Activated CD8-positive, alpha-beta T cell treated with anti-CD3 and anti-CD28 coated beads, Interleukin-2, amount 10 ng/mL, durations not matched to agents 7 days and 5 days (primary cell): ENCODE data around the gene PCP2. TPM values are rescaled to one million over a fixed set of nuclear protein-coding genes. Genes with fewer than 3 reads are reported as not detected.

Experiments used
- ATAC-seq: fragments of 150-1000 bp; cut with Tn5 transposase; one replicate; pipeline ENCODE4 v1.10.0; 2021; ENCODE audit warnings: moderate library complexity
- CTCF ChIA-PET: fragments of 350-600 bp; sonication (Branson Sonifier 250); formaldehyde crosslinking; loops from one replicate; lab custom pipeline; 2021; ENCODE audit warnings: antibody characterized with exemption; lab: Charles Lee
- POLR2A ChIA-PET: fragments of 350-600 bp; sonication (Branson Sonifier 250); formaldehyde crosslinking; loops from one replicate; lab custom pipeline; 2021; ENCODE audit warnings: antibody characterized with exemption; lab: Charles Lee
- DNase-seq: peaks from one replicate; pipeline ENCODE4 v3.0.0-alpha.2; 2020
- H3K27ac Mint-ChIP-seq: one replicate; pipeline ENCODE4 v1.8.0; 2021; ENCODE audit warnings: mild to moderate bottlenecking, mixed read lengths
- H3K27me3 Mint-ChIP-seq: one replicate; pipeline ENCODE4 v1.8.0; 2021; ENCODE audit warnings: low read depth, mixed read lengths
- H3K36me3 Mint-ChIP-seq: one replicate; pipeline ENCODE4 v1.8.0; 2021; ENCODE audit warnings: low read depth, mixed read lengths
- H3K4me1 Mint-ChIP-seq: one replicate; pipeline ENCODE4 v1.8.0; 2021; ENCODE audit warnings: low read depth, mixed read lengths
- H3K4me3 Mint-ChIP-seq: one replicate; pipeline ENCODE4 v1.8.0; 2021; ENCODE audit warnings: mild to moderate bottlenecking, mixed read lengths
- H3K9me3 Mint-ChIP-seq: one replicate; pipeline ENCODE4 v1.8.0; 2022; ENCODE audit warnings: mixed read lengths; ENCODE audit not compliant: insufficient read depth
- total RNA-seq, 2 experiments: library from RNA; stranded (reverse); gene quantifications; one replicate each; pipeline ENCODE4 v1.2.3, GENCODE V29; 2021

Gene PCP2
- total RNA-seq, 2 experiments from 2014 or later: 0.63 to 1.0 TPM

DNA sequence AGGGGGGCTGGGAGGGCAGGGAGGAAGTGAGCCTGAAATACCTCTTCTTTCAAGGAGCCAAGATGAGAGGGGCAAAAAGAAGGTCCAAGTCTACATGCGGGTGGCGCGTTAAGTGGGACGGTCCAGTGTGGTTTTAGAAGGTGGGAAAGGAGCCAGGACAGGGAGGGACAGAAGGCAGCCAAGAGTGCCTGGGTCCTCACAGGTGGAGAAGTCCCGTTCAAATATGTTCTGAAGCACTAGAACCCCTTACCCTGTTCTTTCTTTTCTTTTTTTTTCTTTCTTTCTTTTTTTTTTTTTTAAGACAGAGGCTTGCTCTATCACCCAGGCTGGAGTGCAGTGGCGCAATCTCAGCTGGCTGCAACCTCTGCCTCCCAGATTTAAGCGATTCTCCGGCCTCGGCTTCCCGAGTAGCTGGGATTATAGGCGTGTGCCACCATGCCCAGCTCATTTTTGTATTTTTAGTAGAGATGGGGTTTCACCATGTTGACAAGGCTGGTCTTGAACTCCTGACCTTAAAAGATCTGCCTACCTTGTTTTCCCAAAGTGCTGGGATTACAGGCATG lies 30.5 kb downstream of the PCP2 start:
- DNase-seq: no peak
- ChIA-PET POLR2A (no interaction called here), CTCF (no interaction called here)
- H3K27ac Mint-ChIP-seq: no peak overlapping the region
- ATAC-seq: no peak
- H3K9me3 Mint-ChIP-seq: no peaks in the 10 kb centered on the region
- peaks cover 12% of the 10 kb centered on the region for H3K27me3 Mint-ChIP-seq
- H3K36me3 Mint-ChIP-seq: no peaks in the 10 kb centered on the region
- H3K4me1 Mint-ChIP-seq: peaks cover 7% of the 10 kb centered on the region
- H3K4me3 Mint-ChIP-seq: no peak overlapping the region

DNA sequence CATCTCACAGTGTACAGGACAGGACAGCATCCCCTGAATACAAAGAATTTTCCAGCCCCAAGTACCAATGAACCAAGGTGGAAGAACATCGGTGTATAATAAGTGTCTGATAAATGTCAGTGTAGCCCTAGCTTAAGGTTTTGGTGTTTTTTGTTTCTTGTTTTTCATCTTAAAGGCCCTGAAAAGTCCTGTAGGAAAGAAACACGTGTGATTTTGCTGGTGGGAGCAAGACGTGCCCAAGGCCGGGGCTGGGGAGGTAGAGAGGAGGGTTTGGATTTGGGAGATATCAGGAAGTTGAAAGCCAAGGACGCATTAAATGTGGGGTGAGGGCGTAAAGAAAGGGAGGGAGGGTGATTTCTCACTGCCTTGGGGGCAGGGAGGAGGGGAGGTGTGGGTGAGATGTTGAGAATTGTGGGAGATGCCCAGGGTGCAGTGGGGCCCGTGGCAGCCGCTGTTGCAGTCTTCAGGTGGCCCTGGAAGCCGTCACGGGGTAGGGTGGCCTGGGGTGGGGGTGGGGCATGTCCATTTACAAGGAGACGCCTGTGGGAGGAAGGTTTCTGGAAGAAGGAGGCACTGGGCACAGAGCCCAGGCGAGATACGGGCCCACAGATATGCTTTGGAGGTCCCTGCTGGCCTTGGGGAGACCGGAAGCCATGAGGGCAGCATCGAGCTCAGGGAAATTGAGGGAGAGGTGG lies 31.1 kb downstream of the PCP2 start:
- peaks cover 19% of the 10 kb centered on the region for H3K27me3 Mint-ChIP-seq
- POLR2A ChIA-PET: no interaction called here
- H3K4me1 Mint-ChIP-seq: peaks cover 7% of the 10 kb centered on the region
- DNase-seq: no peak
- no peaks in the 10 kb centered on the region for H3K9me3 Mint-ChIP-seq
- H3K27ac Mint-ChIP-seq: no peak overlapping the region
- no peaks in the 10 kb centered on the region for H3K36me3 Mint-ChIP-seq
- H3K4me3 Mint-ChIP-seq: no peak overlapping the region
- ATAC-seq: no peak
- CTCF ChIA-PET: no interaction called here

DNA sequence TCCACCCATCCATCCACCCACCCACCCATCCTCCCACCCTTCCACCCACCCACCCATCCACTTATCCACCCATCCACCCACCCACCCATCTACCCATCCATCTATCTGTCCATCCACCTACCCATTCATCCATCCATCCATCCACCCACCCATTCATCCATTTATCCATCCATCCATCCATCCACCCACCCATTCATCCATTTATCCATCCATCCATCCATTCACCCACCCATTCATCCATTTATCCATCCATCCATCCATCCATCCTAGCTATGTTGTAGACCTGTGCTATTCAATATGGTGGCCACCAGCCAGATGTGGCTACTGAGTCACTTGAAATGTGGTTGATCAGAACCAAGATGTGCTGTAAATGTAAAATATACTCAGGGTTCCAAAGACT lies 32.8 kb downstream of the PCP2 start:
- ATAC-seq: no peak
- ChIA-PET CTCF (no interaction called here), POLR2A (no interaction called here)
- no peak overlapping the region for H3K27ac Mint-ChIP-seq
- no peak overlapping the region for H3K4me3 Mint-ChIP-seq
- H3K36me3 Mint-ChIP-seq: no peaks in the 10 kb centered on the region
- no peaks in the 10 kb centered on the region for H3K4me1 Mint-ChIP-seq
- no peaks in the 10 kb centered on the region for H3K9me3 Mint-ChIP-seq
- peaks cover 29% of the 10 kb centered on the region for H3K27me3 Mint-ChIP-seq
- DNase-seq: no peak

DNA sequence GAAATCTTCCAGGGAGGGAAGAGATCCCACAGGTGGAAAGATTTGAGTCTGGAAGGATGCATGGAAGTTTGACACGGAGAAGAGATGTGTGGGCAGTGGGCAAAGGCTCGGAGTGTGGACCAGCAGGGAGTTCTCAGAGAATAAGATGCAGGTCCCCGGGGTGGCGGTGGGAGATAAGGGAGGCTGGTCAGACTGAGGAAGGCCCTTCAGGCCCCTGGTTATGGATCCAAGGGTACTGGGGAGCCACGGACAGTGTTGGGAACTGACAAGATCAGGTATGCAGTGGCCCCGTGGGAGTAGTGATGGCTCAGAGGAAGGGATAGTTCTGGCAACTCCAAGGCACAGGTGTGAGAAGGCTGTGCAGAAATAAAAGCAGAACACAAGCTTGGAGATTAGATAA lies 35.3 kb downstream of the PCP2 start:
- ATAC-seq: no peak
- H3K4me3 Mint-ChIP-seq: no peak overlapping the region
- no peaks in the 10 kb centered on the region for H3K36me3 Mint-ChIP-seq
- no peak for DNase-seq
- CTCF ChIA-PET: interaction anchor here (2.2 kb wide), 1 partner anchor 30 kb away, joined by 10 read pairs; no protein-coding TSS in a partner anchor
- POLR2A ChIA-PET: no interaction called here
- peaks cover 4% of the 10 kb centered on the region for H3K4me1 Mint-ChIP-seq
- H3K9me3 Mint-ChIP-seq: no peaks in the 10 kb centered on the region
- peaks cover 43% of the 10 kb centered on the region for H3K27me3 Mint-ChIP-seq
- no peak overlapping the region for H3K27ac Mint-ChIP-seq

- no peak for DNase-seq
- Mint-ChIP-seq H3K4me1 (peaks cover 4% of the 10 kb centered on the region), H3K4me3 (no peak overlapping the region), H3K27ac (no peak overlapping the region), H3K36me3 (no peaks in the 10 kb centered on the region), H3K27me3 (peaks cover 43% of the 10 kb centered on the region), H3K9me3 (no peaks in the 10 kb centered on the region)
- ChIA-PET POLR2A (no interaction called here), CTCF (interaction anchor here (1.8 to 2.2 kb wide), 2 partner anchors 29 to 231 kb away, joined by 5 to 10 read pairs; no protein-coding TSS in a partner anchor)
- ATAC-seq: no peak
Observed at GRCh38 chr19:7597689-7598088, 35.8 kb downstream of the PCP2 start.

GRCh38 chr19:7596211-7596937 lies 37.1 kb downstream of the PCP2 start:
- POLR2A ChIA-PET: no interaction called here
- CTCF ChIA-PET: interaction anchor here (1.8 to 2.2 kb wide), 2 partner anchors 28 to 229 kb away, joined by 5 to 10 read pairs; no protein-coding TSS in a partner anchor

DNA sequence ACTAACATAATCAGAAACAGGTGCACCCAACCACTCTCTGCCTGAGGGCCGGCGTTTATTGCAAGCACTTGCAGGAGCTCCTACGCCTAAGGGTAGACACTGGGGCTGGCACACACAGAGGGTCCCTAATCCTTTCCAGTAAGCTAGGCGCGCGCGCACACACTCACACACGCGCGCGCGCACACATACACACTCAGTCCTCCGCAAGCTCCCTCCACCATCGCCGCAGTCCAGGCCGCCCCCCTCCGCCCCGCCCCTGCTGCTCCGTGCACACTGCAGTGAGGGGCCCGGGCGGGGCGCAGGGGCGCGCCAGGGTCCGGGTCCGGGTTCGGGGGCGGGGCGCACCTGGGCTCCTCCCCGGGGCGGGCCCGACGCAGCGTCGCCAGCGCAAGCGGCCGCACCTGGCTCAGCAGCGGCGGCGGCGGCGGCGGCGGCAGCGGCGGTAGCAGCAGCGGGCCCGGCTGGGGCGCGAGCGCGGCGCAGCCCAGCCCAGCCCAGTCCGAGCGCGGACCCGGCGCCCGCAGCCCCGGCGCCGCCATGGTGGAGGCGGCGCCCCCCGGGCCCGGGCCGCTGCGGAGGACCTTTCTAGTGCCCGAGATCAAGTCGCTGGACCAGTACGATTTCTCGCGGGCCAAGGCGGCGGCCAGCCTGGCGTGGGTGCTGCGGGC lies 37.9 kb downstream of the PCP2 start, which contains the start of gene CAMSAP3:
Gene CAMSAP3, plus strand, starts transcription at position 398 of the 668 bp plus-strand sequence. Its CDS starts 140 bp downstream, at position 538.
- CTCF ChIA-PET: interaction anchor here (1.1 kb wide), 1 partner anchor 27 kb away, joined by 3 read pairs; no protein-coding TSS in a partner anchor
- Mint-ChIP-seq H3K9me3 (no peaks in the 10 kb centered on the region), H3K36me3 (no peaks in the 10 kb centered on the region), H3K27ac (no peak within 1 kb of the TSS), H3K4me1 (peaks cover 4% of the 10 kb centered on the region), H3K4me3 (peak within 1 kb of the TSS; percentile 66), H3K27me3 (peaks cover 39% of the 10 kb centered on the region)
- peak; percentile 47 for DNase-seq
- POLR2A ChIA-PET: no interaction called here
- peak; percentile 94 for ATAC-seq

More at GRCh38 chr19:7596211-7596937, 37.1 kb downstream of the PCP2 start:
- H3K4me3 Mint-ChIP-seq: peak overlapping the region; percentile 36
- no peak for ATAC-seq
- H3K4me1 Mint-ChIP-seq: peaks cover 4% of the 10 kb centered on the region
- H3K9me3 Mint-ChIP-seq: no peaks in the 10 kb centered on the region
- peaks cover 39% of the 10 kb centered on the region for H3K27me3 Mint-ChIP-seq
- no peak for DNase-seq
- no peak overlapping the region for H3K27ac Mint-ChIP-seq
- no peaks in the 10 kb centered on the region for H3K36me3 Mint-ChIP-seq

GRCh38 chr19:7590256-7590655 lies 43.3 kb downstream of the PCP2 start:
- no peaks in the 10 kb centered on the region for H3K9me3 Mint-ChIP-seq
- peaks cover 2% of the 10 kb centered on the region for H3K4me1 Mint-ChIP-seq
- no peaks in the 10 kb centered on the region for H3K36me3 Mint-ChIP-seq
- ChIA-PET CTCF (no interaction called here), POLR2A (no interaction called here)
- DNase-seq: no peak
- no peak overlapping the region for H3K27ac Mint-ChIP-seq
- no peak overlapping the region for H3K4me3 Mint-ChIP-seq
- peaks cover 15% of the 10 kb centered on the region for H3K27me3 Mint-ChIP-seq
- ATAC-seq: no peak

DNA sequence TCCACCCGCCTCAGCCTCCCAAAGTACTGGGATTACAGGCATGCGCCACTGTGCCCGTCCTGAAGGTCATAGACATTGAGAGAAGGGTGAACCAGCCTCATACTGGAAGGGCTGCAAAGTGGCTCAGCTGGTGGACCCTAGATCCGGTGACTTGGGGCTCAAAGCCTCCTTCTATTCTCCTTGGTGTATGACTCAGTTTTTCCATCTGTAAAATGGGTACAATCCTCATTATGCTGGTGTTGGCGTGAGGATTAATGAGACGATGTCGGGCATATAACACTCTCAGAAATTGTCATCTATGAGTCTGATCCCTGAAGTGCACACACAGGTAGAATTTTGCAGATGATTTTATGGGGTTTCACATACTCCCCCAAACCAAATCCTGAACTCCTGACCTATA lies 43.7 kb downstream of the PCP2 start:
- Mint-ChIP-seq H3K27ac (no peak overlapping the region), H3K9me3 (no peaks in the 10 kb centered on the region), H3K36me3 (no peaks in the 10 kb centered on the region), H3K27me3 (peaks cover 12% of the 10 kb centered on the region), H3K4me1 (no peaks in the 10 kb centered on the region), H3K4me3 (no peak overlapping the region)
- ATAC-seq (no peak), DNase-seq (no peak)
- POLR2A ChIA-PET: no interaction called here
- CTCF ChIA-PET: no interaction called here

DNA sequence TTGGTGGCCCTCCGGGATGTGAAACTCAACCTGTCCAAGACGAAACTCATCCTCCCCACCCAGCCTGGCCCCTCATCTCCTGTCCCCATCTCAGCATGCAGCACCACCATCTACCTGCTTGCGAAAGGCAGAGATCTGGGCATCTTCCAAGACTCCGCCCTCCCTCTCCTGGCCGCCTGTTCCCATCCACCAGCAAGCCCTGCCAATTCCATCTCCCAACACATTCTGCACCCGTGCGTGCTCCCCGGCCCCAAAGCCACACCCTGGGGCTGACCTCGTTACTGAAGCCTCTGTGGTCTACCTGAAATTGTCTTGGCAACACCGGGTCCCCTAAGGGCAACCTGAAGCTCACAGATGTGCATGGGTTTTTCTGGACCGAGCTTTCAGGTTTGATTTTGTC lies 51.1 kb downstream of the PCP2 start:
- no peaks in the 10 kb centered on the region for H3K9me3 Mint-ChIP-seq
- H3K4me3 Mint-ChIP-seq: no peak overlapping the region
- ATAC-seq (no peak), DNase-seq (no peak)
- peaks cover 5% of the 10 kb centered on the region for H3K27me3 Mint-ChIP-seq
- no peaks in the 10 kb centered on the region for H3K36me3 Mint-ChIP-seq
- POLR2A ChIA-PET: no interaction called here
- CTCF ChIA-PET: interaction anchor here (1.1 kb wide), 1 partner anchor 14 kb away, joined by 5 read pairs; no protein-coding TSS in a partner anchor
- H3K4me1 Mint-ChIP-seq: no peaks in the 10 kb centered on the region
- H3K27ac Mint-ChIP-seq: no peak overlapping the region
